Stimulated activated CD4-positive, alpha-beta T cell treated with anti-CD3 and anti-CD28 coated beads, TNF-alpha, amount 100 ng/mL, for 4 hours (primary cell): Measurements from ENCODE around the gene IL6R.

ENCODE experiments used
- DNase-seq, 3 experiments: peaks; one replicate each; pipeline ENCODE4 v3.0.0-alpha.2; 2020; ENCODE audit warnings: low read depth in 3 of 3

Gene IL6R

DNA sequence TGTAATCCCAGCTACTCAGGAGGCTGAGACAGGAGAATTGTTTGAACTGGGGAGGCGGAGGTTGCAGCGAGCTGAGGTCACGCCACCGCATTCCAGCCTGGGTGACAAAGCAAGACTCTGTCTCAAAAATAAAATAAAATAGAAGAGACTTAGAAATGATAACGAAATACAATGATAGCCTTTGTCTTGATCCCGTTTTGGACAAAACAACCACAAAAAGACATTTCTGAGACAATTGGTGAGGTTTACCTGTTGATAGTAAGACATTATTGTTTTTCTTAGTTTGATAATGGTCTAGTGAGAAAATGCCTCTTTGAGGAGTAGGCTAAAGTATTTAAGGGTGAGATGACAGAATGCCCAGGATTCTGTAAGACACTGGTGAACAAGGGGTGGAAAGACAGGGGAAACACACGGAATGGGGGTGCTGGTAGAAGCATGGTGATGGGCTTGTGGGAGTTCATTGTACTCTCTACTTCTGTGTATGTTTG, 109.0 kb downstream of the IL6R start:
- DNase-seq: no peak

DNA sequence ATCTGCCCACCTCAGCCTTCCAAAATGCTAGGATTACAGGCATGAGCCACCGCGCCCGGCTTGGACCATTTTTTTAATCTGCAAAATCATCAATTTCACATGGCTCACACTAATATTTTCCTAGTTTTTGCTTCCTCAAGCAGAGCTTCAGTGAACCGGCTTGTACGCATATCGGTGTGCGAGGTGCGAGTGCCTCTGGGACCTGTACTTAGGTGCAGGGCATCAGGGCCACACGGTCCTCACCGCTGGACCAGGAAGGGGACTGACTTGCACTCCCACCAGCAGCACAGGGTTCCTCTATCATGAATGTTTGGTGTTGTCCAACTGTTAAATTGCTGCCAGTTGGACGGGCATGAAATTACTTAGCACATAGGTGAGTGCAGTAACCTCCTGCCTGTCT, 112.5 kb downstream of the IL6R start:
- DNase-seq: no peak
